GM21737 (cell line): ENCODE measurements around the gene ALAD.
A peak's percentile ranks its signal among the peaks of the same experiment; 100 is the strongest.
"Not testable (repeated sequence)": the region's sequence is repeated elsewhere in the genome, so short reads cannot be mapped to it uniquely, and the experiment has no call there.

Experiments
- ATAC-seq: cut with Tn5 transposase; IDR thresholded peaks from one replicate; pipeline ENCODE4 v1.9.1; 2021; ENCODE audit warnings: mild to moderate bottlenecking, moderate library complexity; ENCODE audit not compliant: unreplicated experiment

ALAD gene

GRCh38 chr9:113401027-113401792, at the start of gene ALAD:
ALAD (minus strand) TSS chr9:113401284; CDS start chr9:113393559, 7,725 bp downstream.
- ATAC-seq = peak; percentile 99

DNA sequence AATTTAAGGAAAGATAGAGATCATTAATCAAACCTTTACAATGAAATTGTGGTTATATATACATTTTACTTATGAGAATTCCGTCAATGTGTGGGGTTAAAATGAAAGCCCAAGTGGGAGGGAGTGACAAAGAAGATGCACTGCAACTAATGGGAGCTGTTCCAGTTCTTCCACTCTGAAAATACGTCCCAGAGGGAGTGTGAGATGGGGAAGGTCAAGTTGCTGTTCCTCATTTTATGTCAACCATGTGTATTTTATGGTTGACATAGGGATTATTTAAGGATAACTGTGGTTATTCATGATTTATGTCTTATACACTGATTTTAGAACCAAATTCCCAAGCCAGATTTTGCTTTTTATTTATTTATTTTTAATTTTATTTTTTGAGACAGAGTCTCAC, 48.3 kb upstream of the ALAD start:
- no peak for ATAC-seq

- ATAC-seq = no peak
Observed at GRCh38 chr9:113446323-113446740, 45.2 kb upstream of the ALAD start.

DNA sequence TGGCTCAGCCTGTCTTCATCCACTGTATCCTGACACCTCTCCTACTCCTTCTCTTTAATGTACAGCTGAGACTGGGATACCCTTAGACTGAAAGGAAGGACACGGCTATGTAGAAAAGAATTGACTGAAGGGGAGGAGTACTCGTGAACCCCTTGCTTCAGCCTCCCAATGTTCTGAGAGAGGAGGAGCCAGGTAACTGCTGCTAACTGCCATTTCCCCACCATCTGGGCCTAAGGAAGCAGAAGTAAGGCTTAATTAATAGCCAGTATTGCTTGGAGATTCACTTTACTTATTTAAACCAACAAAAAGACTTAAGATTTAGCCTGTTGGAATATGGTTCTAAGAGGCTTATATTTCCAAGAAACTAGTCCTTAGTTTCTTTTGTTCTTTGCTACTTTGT, 43.7 kb upstream of the ALAD start:
- no peak for ATAC-seq

DNA sequence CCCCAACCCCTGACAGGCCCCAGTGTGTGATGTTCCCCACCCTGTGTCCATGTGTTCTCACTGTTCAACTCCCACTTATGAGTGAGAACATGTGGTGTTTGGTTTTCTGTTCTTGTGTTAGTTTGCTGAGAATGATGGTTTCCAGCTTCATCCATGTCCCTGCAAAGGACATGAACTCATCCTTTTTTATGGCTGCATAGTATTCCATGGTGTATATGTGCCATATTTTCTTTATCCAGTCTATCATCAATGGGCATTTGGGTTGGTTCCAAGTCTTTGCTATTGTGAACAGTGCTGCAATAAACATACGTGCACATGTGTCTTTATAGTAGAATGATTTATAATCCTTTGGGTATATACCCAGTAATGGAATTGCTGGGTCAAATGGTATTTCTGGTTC, 36.6 kb upstream of the ALAD start:
- not testable (repeated sequence) for ATAC-seq

DNA sequence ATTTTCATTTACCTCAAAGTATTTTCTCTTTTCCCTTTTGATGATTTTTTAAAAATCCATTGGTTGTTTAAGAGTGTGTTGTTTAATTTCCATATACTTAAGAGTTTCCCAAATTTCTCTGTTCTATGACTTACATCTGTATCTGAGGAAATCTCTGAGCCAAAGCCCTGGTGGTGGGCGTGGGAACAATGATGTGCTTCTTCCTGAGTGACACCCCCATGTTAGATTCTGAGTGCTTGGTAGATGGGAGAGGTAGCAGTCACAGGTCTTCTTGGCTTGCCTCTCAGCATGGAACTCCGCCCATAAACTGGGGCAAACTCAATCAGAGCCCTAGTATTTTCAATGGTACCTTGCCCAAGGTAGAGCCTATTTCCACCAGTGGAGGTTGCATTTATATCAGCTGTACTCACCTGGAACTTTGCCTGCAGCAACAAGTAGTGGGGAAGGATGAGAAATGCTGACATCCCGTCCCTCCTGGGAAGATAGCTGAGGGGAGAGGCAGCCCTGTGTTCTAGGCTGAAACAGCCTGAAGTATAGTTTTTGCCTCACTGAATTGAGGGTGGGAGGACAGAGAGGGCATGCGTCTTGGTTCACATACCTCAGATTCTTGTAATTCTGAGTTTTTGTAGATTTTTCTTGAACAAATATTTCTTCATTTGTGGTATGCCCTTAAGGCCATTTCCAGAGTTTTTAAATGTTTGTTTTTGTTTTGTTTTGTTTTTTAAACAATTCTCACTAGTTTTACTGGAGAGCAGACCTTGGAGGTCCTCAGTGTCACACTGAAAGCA, 35.8 kb upstream of the ALAD start:
- ATAC-seq = no peak

GRCh38 chr9:113431191-113431590, 30.1 kb upstream of the ALAD start:
- ATAC-seq = no peak

GRCh38 chr9:113428062-113428615, 27.1 kb upstream of the ALAD start:
- no peak for ATAC-seq

GRCh38 chr9:113427629-113428028, 26.5 kb upstream of the ALAD start:
- ATAC-seq = no peak

- no peak for ATAC-seq
Observed at GRCh38 chr9:113426701-113427100, 25.6 kb upstream of the ALAD start.

DNA sequence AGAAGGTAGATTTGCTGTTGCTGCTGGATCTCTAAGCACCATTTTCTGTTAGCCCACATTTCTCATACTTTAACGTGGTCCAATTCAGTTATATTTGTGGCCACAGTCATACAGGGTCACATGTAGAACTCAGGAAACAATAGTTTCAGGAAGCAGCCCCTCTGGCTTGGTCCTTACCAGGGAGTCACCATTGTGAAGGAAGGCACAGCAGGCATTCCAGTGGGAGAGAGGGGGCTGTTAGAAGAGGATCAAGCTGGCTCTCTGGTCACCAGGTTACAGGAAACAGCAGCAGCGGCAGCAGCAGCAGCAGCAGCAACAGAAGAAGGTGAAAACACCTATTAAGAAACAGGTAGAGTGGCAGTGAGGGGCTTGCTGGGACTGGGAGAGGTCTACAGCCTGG, 24.0 kb upstream of the ALAD start:
- no peak for ATAC-seq

DNA sequence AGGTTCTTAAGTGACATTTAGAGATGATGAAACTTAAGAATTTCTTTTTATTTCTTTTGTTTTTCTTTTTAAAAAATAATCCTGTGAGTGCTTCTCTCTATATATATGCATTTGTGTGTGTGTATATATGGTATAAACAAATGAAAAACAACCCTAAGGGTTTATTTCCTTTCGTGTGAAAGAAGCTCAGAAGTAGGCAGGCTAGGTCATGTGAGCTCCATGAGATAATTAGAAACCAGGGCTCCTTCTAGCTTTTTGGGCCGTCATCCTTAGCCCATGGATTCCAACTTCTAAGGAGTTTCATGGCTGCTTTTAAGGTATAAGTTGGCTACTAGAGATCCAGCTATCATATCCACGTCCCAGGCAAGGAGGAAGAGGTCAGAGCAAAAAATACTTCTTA, 20.6 kb upstream of the ALAD start:
- no peak for ATAC-seq

DNA sequence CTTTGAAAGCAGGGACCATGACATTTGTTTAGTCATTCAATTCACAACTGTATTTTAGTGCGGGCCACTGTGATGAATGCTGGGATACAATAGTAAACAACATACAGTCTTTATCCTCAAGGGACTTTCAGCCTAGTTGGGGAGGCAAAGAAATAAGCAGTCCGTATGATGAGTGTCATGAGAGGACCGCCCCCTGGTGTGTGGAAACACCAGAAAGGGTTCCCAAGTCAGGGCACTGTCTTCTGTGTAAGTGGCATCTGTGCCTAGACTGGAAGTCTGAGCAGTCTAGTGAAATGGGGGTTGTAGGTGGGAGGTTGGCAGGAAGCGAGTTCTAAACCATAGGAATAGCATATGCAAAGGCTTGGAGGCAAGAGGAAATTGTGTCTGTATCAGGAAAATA, 16.3 kb upstream of the ALAD start:
- no peak for ATAC-seq

DNA sequence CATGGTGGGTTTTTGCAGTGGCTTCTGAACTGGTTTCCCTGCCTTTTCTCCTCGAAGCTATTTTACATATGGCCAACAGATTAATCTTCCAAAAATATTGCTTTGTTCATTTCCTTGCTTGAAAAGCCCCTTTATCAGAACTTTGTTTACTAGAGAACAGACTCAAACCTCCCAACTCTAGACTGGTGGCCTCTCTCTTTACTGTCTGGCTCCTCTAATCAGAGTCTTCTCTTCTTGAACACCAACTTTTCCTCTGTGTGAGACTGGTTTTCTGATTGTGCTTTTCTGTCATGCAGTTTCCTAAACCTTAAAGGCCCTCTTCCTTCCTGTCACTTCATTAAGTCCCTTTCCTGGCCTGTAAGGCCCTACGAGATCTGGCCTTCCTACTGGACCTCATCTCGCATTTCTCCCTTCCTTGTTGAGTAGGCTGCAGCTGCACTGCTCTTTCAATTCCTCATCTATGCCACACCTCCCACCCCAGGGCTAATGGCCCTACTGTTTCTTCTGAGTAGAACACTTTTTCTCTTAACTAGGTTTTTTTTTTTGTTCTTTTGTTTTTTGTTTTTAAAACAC, 15.2 kb upstream of the ALAD start:
- ATAC-seq = peak; percentile 88

- peak; percentile 86 for ATAC-seq
Observed at GRCh38 chr9:113410207-113410864, 9.3 kb upstream of the ALAD start, which contains the start of the genes C9orf43 and POLE3. C9orf43 (plus strand) TSS chr9:113410747; CDS start chr9:113413494, 2,747 bp downstream. POLE3 (minus strand) TSS chr9:113410675; CDS start chr9:113410293, 382 bp downstream.

- no peak for ATAC-seq
Observed at GRCh38 chr9:113409883-113410206, 8.8 kb upstream of the ALAD start.

GRCh38 chr9:113409481-113409880, 8.4 kb upstream of the ALAD start:
- ATAC-seq = no peak

DNA sequence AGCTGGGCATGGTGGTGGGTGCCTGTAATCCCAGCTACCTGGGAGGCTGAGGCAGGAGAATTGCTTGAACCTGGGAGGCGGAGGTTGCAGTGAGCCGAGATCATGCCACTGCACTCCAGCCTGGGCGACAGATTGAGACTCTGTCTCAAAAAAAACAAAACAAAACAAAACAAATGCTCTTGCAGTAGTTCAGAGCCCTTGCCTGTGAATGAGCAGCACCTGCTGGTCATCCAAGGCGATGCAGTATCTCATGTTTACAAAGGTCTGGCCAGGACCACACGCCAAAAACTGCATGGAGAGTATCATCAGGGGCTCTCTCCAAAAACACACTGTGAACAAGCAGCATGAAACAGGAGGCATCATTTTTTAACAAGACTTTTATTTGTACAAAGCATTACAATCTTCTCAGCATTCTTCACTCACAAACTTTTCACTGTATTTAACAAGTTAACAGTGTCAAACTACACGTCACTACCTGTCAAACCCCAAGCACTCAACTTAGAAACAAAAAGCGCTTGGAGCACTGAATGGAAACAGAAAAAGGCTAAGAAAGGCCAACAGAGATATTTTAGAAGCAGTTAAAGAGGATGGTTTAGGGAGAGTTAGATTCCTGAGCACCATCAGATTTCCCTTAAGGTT, 5.9 kb upstream of the ALAD start:
- not testable (repeated sequence) for ATAC-seq

DNA sequence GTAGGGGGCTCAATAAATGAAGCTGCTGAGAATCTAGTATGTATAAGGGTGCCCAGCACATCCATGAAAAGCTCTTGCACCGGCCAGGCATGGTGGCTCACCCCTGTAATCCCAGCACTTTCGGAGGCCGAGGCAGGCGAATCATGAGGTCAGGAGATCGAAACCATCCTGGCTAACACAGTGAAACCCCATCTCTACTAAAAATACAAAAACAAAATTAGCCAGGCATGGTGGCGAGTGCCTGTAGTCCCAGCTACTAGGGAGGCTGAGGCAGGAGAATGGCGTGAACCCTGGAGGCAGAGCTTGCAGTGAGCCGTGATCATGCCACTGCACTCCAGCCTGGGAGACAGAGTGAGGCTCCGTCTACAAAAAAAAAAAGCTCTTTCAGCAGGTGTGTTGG, 5.3 kb upstream of the ALAD start:
- not testable (repeated sequence) for ATAC-seq

DNA sequence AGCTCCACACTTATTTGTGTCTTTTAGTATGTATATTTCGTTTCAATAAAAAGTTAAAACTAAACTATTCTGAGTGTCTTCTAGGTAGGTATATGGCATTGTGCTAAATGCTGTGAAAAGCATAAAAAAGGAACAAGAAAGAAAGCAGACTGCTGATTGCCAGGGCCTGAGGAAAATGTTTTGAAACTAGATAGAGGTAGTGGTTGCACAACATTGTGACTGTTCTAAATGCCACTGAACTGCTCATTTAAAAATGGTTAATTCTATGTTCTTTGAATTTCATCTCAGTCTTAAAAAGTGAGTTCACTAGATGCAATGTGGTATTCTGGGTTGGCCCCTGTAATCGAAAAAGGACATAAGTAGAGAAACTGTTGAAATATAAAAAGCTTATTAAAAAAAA, 2.6 kb upstream of the ALAD start:
- no peak for ATAC-seq
